Ovary (tissue), 3 donors: ENCODE data around the gene NCOA1.

Experiments used
- EP300 ChIP-seq: sonication (generic); formaldehyde crosslinking; IDR thresholded peaks from one replicate; pipeline ENCODE4 v1.6.1; 2017; ENCODE audit warnings: antibody characterized with exemption
- POLR2A ChIP-seq: fragments of 450-650 bp; IDR thresholded peaks from one replicate; pipeline ENCODE4 v1.6.1; 2017; ENCODE audit warnings: antibody characterized with exemption, mild to moderate bottlenecking, moderate library complexity
- TF ChIP-seq, protein P1 (sequence below), 3 donors: fragments of 450-650 bp in 2 of 3; fragments of 200-600 bp in 1 of 3; IDR thresholded peaks; one replicate each; pipeline versions ENCODE4 v1.5.1 to v1.8.0; 2016 to 2022; ENCODE audit warnings: antibody characterized with exemption in 3 of 3, mild to moderate bottlenecking in 1 of 3
- donor health status: DM: no; HTN: no; CAD: no.

DNA sequence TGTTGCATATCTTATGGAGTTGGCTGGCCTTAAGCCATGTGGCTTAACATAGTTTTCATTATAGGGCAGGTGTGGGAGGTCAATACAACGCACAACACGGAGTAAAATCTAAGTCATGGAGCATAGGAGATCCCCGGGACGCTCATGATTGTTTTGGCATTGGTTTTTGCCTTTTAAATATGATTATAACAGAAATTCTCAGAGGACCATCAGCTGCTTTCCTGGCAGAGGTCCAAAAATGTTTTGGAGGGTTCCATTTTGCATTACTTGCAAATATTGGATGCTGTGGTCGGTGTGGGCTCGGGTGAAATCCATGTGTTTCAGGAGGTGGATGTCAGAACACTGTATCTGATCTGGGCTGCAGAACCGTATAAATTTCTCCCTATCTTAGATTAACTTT, 3.4 kb downstream of the NCOA1 start:
- TF ChIP-seq, protein P1, sequence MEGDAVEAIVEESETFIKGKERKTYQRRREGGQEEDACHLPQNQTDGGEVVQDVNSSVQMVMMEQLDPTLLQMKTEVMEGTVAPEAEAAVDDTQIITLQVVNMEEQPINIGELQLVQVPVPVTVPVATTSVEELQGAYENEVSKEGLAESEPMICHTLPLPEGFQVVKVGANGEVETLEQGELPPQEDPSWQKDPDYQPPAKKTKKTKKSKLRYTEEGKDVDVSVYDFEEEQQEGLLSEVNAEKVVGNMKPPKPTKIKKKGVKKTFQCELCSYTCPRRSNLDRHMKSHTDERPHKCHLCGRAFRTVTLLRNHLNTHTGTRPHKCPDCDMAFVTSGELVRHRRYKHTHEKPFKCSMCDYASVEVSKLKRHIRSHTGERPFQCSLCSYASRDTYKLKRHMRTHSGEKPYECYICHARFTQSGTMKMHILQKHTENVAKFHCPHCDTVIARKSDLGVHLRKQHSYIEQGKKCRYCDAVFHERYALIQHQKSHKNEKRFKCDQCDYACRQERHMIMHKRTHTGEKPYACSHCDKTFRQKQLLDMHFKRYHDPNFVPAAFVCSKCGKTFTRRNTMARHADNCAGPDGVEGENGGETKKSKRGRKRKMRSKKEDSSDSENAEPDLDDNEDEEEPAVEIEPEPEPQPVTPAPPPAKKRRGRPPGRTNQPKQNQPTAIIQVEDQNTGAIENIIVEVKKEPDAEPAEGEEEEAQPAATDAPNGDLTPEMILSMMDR (IDR thresholded peaks at IDR 0.05), result no peak
- TF ChIP-seq POLR2A (no peak), EP300 (no peak)
